Measurements from ENCODE around the gene IPO4.

The IPO4 gene

DNA sequence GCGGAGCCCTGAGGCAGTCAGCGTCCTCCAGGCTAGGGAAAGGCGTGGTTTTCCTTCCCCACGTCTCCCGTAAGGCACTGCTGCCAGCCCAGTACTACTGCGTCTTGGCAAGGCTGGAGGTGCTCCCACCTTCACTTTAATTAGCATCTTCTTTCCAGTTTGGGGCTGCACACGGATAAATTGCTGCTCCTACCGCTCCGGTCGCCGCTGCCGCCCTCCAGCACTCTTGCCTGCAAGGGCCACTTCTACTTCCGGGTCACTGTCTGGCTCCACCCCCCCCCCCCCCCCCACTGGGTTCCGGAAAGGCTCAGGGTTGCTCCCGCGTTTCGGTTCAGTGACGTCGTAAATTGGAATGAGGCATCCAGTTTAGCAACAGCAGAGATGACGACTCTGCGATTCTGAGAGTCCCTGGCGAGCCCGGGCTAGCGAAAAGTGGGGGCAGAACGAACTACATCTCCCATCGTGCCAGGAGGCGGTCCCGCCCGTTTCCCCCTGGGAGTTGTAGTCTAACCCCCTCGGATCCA is 43.6 kb upstream of the IPO4 start, which contains the start of gene NEDD8 (continued):
- TF ChIP-seq, protein P1, sequence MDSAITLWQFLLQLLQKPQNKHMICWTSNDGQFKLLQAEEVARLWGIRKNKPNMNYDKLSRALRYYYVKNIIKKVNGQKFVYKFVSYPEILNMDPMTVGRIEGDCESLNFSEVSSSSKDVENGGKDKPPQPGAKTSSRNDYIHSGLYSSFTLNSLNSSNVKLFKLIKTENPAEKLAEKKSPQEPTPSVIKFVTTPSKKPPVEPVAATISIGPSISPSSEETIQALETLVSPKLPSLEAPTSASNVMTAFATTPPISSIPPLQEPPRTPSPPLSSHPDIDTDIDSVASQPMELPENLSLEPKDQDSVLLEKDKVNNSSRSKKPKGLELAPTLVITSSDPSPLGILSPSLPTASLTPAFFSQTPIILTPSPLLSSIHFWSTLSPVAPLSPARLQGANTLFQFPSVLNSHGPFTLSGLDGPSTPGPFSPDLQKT (IDR thresholded peaks at IDR 0.05; ENCODE audit: borderline replicate concordance, low read depth, low read length): 0 out of 2 replicates have a peak, but pooled peaks have one; percentile 36
- TF ChIP-seq ZNF776 (tag by site-specific recombination; IDR thresholded peaks at IDR 0.05; ENCODE audit: borderline replicate concordance): no peak
- no peak for TF ChIP-seq ZNF600 (tag by site-specific recombination; IDR thresholded peaks at IDR 0.05)
- no peak for TF ChIP-seq TRIM28 (IDR thresholded peaks at IDR 0.05; ENCODE audit: borderline replicate concordance, low read length)
- no peak for TF ChIP-seq ZSCAN30 (tag by site-specific recombination; IDR thresholded peaks at IDR 0.05)
- no peak for TF ChIP-seq ZNF138 (tag by site-specific recombination; IDR thresholded peaks at IDR 0.05; ENCODE audit: borderline replicate concordance)
- TF ChIP-seq, protein P2, sequence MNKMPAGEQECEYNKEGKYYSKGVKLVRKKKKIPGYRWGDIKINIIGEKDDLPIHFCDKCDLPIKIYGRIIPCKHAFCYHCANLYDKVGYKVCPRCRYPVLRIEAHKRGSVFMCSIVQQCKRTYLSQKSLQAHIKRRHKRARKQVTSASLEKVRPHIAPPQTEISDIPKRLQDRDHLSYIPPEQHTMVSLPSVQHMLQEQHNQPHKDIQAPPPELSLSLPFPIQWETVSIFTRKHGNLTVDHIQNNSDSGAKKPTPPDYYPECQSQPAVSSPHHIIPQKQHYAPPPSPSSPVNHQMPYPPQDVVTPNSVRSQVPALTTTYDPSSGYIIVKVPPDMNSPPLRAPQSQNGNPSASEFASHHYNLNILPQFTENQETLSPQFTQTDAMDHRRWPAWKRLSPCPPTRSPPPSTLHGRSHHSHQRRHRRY (tag by site-specific recombination; IDR thresholded peaks at IDR 0.05): no peak
- TF ChIP-seq ZNF354C (tag by site-specific recombination; IDR thresholded peaks at IDR 0.05; ENCODE audit: borderline replicate concordance, low read depth): no peak
- peak; percentile 64; the same call in 1 of the 2 replicates for TF ChIP-seq GLIS1 (tag by site-specific recombination; IDR thresholded peaks at IDR 0.05)
- no peak for TF ChIP-seq ZNF175 (tag by site-specific recombination; IDR thresholded peaks at IDR 0.05)
- TF ChIP-seq ZNF239 (tag by site-specific recombination; IDR thresholded peaks at IDR 0.05): no peak
- no peak for TF ChIP-seq ZNF48 (tag by site-specific recombination; IDR thresholded peaks at IDR 0.05)
- TF ChIP-seq ZNF350 (tag by site-specific recombination; IDR thresholded peaks at IDR 0.05): no peak
- no peak for TF ChIP-seq ZNF571 (tag by site-specific recombination; IDR thresholded peaks at IDR 0.05)
- no peak for TF ChIP-seq ZNF747 (tag by site-specific recombination; IDR thresholded peaks at IDR 0.05)
- TF ChIP-seq ZBTB1 (tag by site-specific recombination; IDR thresholded peaks at IDR 0.05): no peak
- no peak for TF ChIP-seq ZNF837 (tag by site-specific recombination; IDR thresholded peaks at IDR 0.05)
- TF ChIP-seq, protein P3, sequence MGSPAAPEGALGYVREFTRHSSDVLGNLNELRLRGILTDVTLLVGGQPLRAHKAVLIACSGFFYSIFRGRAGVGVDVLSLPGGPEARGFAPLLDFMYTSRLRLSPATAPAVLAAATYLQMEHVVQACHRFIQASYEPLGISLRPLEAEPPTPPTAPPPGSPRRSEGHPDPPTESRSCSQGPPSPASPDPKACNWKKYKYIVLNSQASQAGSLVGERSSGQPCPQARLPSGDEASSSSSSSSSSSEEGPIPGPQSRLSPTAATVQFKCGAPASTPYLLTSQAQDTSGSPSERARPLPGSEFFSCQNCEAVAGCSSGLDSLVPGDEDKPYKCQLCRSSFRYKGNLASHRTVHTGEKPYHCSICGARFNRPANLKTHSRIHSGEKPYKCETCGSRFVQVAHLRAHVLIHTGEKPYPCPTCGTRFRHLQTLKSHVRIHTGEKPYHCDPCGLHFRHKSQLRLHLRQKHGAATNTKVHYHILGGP (tag by site-specific recombination; IDR thresholded peaks at IDR 0.05): no peak
- TF ChIP-seq ZNF155 (tag by site-specific recombination; IDR thresholded peaks at IDR 0.05): no peak
- TF ChIP-seq ZNF670 (tag by site-specific recombination; IDR thresholded peaks at IDR 0.05; ENCODE audit: low read depth): no peak
- TF ChIP-seq BCL11A (tag by site-specific recombination; IDR thresholded peaks at IDR 0.05; ENCODE audit: low read depth): no peak
- TF ChIP-seq, protein P4, sequence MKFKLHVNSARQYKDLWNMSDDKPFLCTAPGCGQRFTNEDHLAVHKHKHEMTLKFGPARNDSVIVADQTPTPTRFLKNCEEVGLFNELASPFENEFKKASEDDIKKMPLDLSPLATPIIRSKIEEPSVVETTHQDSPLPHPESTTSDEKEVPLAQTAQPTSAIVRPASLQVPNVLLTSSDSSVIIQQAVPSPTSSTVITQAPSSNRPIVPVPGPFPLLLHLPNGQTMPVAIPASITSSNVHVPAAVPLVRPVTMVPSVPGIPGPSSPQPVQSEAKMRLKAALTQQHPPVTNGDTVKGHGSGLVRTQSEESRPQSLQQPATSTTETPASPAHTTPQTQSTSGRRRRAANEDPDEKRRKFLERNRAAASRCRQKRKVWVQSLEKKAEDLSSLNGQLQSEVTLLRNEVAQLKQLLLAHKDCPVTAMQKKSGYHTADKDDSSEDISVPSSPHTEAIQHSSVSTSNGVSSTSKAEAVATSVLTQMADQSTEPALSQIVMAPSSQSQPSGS (tag by site-specific recombination; IDR thresholded peaks at IDR 0.05; ENCODE audit: low read depth): peak; percentile 83
- peak; percentile 97 for TF ChIP-seq ZNF76 (tag by site-specific recombination; IDR thresholded peaks at IDR 0.05; ENCODE audit: borderline replicate concordance, low read depth)
- TF ChIP-seq ZNF221 (tag by site-specific recombination; IDR thresholded peaks at IDR 0.05; ENCODE audit: borderline replicate concordance): no peak
- TF ChIP-seq, protein P5, sequence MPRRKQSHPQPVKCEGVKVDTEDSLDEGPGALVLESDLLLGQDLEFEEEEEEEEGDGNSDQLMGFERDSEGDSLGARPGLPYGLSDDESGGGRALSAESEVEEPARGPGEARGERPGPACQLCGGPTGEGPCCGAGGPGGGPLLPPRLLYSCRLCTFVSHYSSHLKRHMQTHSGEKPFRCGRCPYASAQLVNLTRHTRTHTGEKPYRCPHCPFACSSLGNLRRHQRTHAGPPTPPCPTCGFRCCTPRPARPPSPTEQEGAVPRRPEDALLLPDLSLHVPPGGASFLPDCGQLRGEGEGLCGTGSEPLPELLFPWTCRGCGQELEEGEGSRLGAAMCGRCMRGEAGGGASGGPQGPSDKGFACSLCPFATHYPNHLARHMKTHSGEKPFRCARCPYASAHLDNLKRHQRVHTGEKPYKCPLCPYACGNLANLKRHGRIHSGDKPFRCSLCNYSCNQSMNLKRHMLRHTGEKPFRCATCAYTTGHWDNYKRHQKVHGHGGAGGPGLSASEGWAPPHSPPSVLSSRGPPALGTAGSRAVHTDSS (tag by site-specific recombination; IDR thresholded peaks at IDR 0.05): no peak
- TF ChIP-seq ZNF146 (tag by site-specific recombination; IDR thresholded peaks at IDR 0.05): no peak
- no peak for TF ChIP-seq ZNF549 (tag by site-specific recombination; IDR thresholded peaks at IDR 0.05)
- TF ChIP-seq, protein P6, sequence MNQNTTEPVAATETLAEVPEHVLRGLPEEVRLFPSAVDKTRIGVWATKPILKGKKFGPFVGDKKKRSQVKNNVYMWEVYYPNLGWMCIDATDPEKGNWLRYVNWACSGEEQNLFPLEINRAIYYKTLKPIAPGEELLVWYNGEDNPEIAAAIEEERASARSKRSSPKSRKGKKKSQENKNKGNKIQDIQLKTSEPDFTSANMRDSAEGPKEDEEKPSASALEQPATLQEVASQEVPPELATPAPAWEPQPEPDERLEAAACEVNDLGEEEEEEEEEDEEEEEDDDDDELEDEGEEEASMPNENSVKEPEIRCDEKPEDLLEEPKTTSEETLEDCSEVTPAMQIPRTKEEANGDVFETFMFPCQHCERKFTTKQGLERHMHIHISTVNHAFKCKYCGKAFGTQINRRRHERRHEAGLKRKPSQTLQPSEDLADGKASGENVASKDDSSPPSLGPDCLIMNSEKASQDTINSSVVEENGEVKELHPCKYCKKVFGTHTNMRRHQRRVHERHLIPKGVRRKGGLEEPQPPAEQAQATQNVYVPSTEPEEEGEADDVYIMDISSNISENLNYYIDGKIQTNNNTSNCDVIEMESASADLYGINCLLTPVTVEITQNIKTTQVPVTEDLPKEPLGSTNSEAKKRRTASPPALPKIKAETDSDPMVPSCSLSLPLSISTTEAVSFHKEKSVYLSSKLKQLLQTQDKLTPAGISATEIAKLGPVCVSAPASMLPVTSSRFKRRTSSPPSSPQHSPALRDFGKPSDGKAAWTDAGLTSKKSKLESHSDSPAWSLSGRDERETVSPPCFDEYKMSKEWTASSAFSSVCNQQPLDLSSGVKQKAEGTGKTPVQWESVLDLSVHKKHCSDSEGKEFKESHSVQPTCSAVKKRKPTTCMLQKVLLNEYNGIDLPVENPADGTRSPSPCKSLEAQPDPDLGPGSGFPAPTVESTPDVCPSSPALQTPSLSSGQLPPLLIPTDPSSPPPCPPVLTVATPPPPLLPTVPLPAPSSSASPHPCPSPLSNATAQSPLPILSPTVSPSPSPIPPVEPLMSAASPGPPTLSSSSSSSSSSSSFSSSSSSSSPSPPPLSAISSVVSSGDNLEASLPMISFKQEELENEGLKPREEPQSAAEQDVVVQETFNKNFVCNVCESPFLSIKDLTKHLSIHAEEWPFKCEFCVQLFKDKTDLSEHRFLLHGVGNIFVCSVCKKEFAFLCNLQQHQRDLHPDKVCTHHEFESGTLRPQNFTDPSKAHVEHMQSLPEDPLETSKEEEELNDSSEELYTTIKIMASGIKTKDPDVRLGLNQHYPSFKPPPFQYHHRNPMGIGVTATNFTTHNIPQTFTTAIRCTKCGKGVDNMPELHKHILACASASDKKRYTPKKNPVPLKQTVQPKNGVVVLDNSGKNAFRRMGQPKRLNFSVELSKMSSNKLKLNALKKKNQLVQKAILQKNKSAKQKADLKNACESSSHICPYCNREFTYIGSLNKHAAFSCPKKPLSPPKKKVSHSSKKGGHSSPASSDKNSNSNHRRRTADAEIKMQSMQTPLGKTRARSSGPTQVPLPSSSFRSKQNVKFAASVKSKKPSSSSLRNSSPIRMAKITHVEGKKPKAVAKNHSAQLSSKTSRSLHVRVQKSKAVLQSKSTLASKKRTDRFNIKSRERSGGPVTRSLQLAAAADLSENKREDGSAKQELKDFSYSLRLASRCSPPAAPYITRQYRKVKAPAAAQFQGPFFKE (tag by site-specific recombination; IDR thresholded peaks at IDR 0.05; ENCODE audit: borderline replicate concordance): no peak
- TF ChIP-seq ZNF223 (tag by site-specific recombination; IDR thresholded peaks at IDR 0.05): no peak
